SKM-1 treated with dmso at 0.1 percent for 144 hours (cell line): ENCODE data around the gene CALR.
A peak's percentile ranks its signal among the peaks of the same experiment; 100 is the strongest.
"Not testable (repeated sequence)": the region's sequence is repeated elsewhere in the genome, so short reads cannot be mapped to it uniquely, and the experiment has no call there.

Experiments used
- DNase-seq: peaks from one replicate; lab custom pipeline; 2025; ENCODE audit not compliant: unreplicated experiment; lab: John Stamatoyannopoulos, UW

CALR gene

GRCh38 chr19:12952488-12953137, 14.2 kb downstream of the CALR start:
- no peak for DNase-seq

- DNase-seq: no peak
Observed at GRCh38 chr19:12953138-12953798, 14.9 kb downstream of the CALR start.

GRCh38 chr19:12953799-12954611, 15.6 kb downstream of the CALR start:
- no peak for DNase-seq

GRCh38 chr19:12954612-12954962, 16.2 kb downstream of the CALR start:
- no peak for DNase-seq

- not testable (repeated sequence) for DNase-seq
Observed at GRCh38 chr19:12955575-12955974, 17.2 kb downstream of the CALR start.

- no peak for DNase-seq
Observed at GRCh38 chr19:12955996-12956395, 17.6 kb downstream of the CALR start.

- peak; percentile 72 for DNase-seq
Observed at GRCh38 chr19:12956446-12957388, 18.3 kb downstream of the CALR start, which contains the start of gene GADD45GIP1. GADD45GIP1 (minus strand) TSS chr19:12957223; CDS start chr19:12957212, 11 bp downstream.

GRCh38 chr19:12957389-12957952, 19.1 kb downstream of the CALR start:
- DNase-seq: not testable (repeated sequence)

GRCh38 chr19:12959481-12959880, 21.1 kb downstream of the CALR start:
- DNase-seq: no peak

- peak; percentile 53 for DNase-seq
Observed at GRCh38 chr19:12965017-12965811, 26.8 kb downstream of the CALR start.

- DNase-seq: no peak
Observed at GRCh38 chr19:12965812-12966135, 27.4 kb downstream of the CALR start.

GRCh38 chr19:12967907-12968306, 29.5 kb downstream of the CALR start:
- DNase-seq: no peak

GRCh38 chr19:12969292-12969988, 31.0 kb downstream of the CALR start, which contains the start of gene DAND5:
DAND5 (plus strand) TSS chr19:12969576; CDS start chr19:12969661, 85 bp downstream.
- DNase-seq: no peak

GRCh38 chr19:12970070-12970820, 31.8 kb downstream of the CALR start:
- no peak for DNase-seq

GRCh38 chr19:12973236-12973635, 34.8 kb downstream of the CALR start:
- DNase-seq: no peak

- DNase-seq: no peak
Observed at GRCh38 chr19:12974301-12975220, 36.2 kb downstream of the CALR start.

GRCh38 chr19:12975221-12975741, 36.9 kb downstream of the CALR start:
- no peak for DNase-seq
